CD4-positive, alpha-beta T cell treated with Interleukin-6 for 4 hours (primary cell): ENCODE results near the gene ID3.

Experiments used
- DNase-seq: peaks from one replicate; pipeline ENCODE4 v3.0.0-alpha.2; 2020; ENCODE audit warnings: mixed read lengths

ID3 gene

DNA sequence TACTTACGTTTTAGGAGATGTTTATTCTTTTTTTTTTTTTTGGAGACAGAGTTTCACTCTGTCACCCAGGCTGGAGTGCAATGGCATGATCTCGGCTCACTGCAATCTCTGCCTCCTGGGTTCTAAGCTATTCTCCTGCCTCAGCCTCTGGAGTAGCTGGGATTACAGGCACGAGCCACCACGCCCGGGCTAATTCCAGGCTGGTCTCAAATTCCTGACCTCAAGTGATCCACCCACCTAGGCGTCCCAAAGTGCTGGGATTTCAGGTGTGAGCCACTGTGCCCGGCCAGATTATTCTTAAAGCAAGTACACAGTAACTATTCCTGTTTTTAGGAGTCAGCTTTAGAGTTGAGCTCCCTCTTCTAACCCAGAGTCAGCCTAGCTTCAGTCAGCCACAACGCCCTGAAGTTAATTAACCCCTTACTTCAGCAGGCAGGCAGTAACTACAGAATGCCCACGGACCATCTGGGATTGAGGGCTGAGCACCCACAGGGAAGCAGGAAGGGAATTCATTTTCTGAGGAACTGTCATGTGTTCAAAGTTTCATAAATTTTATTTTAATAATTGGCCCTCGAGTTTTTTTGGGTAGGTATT lies 5.3 kb upstream of the ID3 start:
- no peak for DNase-seq

DNA sequence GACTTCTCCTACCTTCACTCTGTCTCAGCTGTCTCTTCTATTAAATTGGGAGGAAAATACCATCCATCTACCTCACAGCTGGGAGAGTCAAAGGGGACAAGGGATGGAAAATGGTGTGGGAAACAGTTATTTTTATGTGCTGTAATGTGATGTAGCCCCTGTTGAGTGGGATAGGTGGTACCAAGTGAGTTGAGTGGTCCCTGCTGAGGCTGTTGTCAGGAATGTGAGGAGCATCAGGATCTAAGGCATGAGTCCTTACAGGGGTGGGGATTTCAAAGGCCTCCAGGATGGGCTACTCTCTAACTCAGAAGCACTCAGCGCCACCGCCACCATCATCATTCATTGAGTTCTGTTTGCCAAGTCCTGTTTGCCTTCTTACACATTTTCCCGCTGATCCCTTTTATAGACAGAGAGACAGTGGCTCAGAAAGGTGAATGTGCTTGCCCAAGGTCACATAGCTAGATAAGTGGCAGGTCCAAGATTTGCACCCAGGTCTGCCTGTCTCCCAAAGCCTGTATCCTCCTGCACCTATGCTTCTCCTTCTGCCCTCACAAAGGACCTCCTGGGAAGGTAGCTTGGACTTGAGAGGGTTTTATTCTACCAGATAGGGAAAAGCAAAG lies 4.6 kb upstream of the ID3 start:
- no peak for DNase-seq

DNA sequence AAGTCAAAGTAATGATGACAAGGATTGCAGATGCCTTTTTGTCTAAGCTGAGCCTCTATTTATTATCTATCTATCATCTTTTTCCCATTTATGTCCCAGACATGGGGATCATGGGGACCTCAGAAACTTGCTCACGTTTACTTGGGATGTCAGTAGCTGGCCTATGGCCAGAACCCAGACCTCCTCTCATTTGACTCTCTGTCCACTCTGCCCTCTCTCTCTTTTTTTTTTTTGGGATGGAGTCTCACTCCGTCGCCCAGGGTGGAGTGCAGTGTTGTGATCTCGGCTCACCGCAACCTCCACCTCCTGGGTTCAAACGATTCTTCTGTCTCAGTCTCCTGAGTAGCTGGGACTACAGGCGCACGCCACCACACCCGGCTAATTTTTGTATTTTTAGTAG lies 3.7 kb upstream of the ID3 start:
- DNase-seq = no peak

- DNase-seq = peak; percentile 60
Observed at GRCh38 chr1:23562137-23562876, 3.0 kb upstream of the ID3 start.

GRCh38 chr1:23561813-23562100 lies 2.5 kb upstream of the ID3 start:
- DNase-seq = no peak

- no peak for DNase-seq
Observed at GRCh38 chr1:23561076-23561812, 1.9 kb upstream of the ID3 start.

GRCh38 chr1:23559985-23560741 lies 862 bp upstream of the ID3 start:
- DNase-seq = no peak

DNA sequence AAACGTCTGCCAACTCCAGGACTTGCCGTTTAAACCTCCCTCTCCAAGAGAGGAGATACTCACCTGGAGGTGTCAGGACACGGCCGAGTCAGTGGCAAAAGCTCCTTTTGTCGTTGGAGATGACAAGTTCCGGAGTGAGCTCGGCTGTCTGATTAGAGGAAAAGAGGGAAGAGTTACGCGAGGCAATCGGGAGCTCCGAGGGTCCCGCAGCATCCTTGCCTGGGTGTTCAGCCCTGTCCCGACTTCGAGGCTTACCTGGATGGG lies 497 bp downstream of the ID3 start:
- DNase-seq = peak; percentile 39

- peak; percentile 48 for DNase-seq
Observed at GRCh38 chr1:23558140-23558871, 995 bp downstream of the ID3 start.

DNA sequence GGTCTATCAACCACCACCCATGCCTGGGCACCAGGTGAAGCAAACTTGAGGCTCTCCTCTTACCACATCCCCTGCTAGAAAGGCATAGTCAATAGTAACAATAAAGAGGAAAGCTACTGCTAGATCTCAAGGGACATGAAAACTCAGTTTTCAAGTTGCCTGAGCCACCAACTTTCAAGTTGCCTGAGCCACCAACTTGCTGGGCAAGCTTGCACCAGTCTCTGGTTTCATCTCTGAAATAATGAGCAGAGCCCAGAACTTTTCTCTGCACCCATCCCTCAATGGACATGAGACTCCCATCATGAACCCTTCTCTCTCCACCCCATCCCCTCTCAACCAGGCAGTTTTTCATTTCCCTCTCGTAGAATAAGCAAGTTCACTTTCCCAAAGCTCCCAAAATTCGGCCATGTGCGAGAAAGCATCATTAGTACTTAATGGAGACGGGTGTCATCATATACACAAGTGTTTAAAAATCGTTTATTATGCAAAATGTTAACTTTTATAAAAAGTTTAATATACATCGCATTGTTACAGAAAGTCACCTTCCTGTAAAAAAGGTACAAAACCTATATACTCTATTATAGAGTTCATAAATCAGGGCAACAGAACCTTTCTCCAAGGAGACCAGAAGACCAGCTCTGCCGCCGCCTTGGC lies 1.7 kb downstream of the ID3 start:
- peak; percentile 38 for DNase-seq

DNA sequence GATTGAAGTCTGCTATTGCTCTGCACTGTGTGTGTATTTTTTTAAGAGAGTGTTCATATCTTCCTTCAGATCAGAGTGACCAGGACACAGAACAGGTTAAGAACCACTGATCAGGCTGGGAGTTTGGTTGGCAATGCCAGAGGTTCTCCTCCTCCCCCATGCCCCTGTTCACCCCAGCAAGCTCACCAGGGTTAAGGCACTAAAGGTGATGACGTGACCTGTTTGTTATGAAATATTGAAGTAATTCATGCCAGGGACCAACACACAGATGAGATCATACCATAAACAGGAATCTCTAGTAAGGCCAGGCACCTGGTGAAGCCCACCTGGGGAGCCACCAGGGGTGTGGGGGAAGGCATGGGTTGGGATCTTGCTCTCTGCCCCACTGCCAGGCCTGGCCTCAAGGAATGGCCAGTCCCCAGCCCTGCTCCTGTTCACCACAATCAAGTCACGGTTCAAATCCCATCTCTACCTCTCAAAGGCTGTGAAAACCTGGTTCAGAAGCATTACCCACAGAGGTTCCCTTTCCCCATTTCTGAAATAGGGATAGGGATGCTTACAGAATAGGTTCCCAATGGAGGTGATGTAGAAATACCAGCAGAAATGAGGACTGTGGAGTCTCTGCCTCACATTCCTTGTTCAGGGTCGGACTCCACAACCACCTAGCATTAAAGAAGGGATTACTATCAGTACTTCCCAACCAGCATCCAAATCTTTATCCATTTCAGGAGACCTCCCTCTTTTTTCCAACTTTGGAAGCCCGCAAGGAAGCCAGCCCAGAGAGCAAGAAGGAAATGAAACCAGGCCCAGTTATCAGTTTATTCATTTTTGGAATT lies 2.4 kb downstream of the ID3 start:
- DNase-seq = peak; percentile 33

DNA sequence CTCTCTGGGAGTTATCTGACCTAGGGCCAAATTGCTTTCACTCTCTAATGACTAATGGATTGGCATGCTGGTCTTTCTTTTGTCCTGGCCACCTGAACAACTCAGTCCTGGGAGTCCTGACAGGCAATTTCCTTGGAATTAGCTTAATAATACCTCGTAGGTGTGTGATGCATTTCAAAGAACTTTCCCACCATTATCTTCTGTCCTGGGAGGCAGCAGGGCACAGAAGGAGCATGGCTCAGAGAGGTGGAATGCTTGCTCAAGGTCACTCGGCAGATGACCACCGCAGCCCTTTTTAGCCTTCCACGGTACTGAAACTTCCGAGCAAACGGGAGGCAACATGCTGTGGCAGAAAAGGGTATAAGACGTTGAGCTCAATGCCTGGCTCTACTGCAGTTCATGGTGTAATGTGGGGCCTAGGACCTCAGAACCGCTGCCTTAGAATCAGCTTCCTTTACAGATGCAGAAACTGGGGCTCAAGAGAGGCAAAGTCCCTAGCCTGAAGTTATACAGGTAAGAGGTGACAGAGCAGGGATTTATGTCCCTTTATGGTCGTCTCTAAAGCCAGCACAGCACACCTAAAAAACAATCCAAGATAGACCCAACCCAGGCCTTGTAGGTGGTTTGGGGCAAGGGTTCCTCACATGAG lies 3.2 kb downstream of the ID3 start:
- DNase-seq = peak; percentile 36

GRCh38 chr1:23555270-23555985 lies 3.9 kb downstream of the ID3 start:
- DNase-seq = no peak

- DNase-seq = peak; percentile 90
Observed at GRCh38 chr1:23554481-23555269, 4.6 kb downstream of the ID3 start.

GRCh38 chr1:23554127-23554480 lies 5.2 kb downstream of the ID3 start:
- no peak for DNase-seq

GRCh38 chr1:23553231-23554126 lies 5.8 kb downstream of the ID3 start:
- peak; percentile 13 for DNase-seq

GRCh38 chr1:23551849-23552248 lies 7.5 kb downstream of the ID3 start:
- no peak for DNase-seq

DNA sequence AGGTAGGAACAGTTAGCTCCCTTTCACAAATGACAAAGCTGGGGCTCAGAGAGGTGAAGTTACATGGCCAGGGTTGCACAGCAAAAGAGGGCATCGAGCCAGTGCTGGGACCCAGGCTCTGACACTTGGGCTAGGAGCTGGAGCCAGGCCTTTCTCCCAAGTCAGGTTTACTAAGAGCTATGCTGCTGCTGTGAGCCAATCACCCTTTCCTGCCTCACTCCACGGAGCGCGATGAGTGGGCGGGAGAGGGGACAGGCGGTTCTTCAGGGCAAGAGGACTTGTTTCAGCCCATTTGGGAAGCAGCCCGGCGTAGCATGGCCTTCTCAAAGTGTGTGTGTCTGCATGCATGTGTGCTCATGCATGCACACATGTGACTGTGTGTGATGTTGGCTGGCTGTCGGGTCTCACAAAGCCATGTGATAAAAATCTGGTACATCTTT lies 10.6 kb downstream of the ID3 start:
- DNase-seq = no peak
